Measurements from ENCODE around the gene OSBPL2.

OSBPL2 gene

GRCh38 chr20:62334881-62335280 lies 96.6 kb downstream of the OSBPL2 start:
- H3K4me3 Mint-ChIP-seq, result no peak overlapping the region
- TF ChIP-seq, protein P1, sequence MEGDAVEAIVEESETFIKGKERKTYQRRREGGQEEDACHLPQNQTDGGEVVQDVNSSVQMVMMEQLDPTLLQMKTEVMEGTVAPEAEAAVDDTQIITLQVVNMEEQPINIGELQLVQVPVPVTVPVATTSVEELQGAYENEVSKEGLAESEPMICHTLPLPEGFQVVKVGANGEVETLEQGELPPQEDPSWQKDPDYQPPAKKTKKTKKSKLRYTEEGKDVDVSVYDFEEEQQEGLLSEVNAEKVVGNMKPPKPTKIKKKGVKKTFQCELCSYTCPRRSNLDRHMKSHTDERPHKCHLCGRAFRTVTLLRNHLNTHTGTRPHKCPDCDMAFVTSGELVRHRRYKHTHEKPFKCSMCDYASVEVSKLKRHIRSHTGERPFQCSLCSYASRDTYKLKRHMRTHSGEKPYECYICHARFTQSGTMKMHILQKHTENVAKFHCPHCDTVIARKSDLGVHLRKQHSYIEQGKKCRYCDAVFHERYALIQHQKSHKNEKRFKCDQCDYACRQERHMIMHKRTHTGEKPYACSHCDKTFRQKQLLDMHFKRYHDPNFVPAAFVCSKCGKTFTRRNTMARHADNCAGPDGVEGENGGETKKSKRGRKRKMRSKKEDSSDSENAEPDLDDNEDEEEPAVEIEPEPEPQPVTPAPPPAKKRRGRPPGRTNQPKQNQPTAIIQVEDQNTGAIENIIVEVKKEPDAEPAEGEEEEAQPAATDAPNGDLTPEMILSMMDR (IDR thresholded peaks at IDR 0.05; ENCODE audit: unreplicated experiment in 3 of 3), result no peak
- H3K36me3 Mint-ChIP-seq (ENCODE audit: low read depth), result peaks cover 12% of the 10 kb centered on the region
- no peaks in the 10 kb centered on the region for H3K9me3 Mint-ChIP-seq
- H3K27me3 Mint-ChIP-seq (ENCODE audit: low read depth), result no peaks in the 10 kb centered on the region
- H3K27ac Mint-ChIP-seq, result no peak overlapping the region
- H3K4me1 Mint-ChIP-seq, result no peaks in the 10 kb centered on the region

DNA sequence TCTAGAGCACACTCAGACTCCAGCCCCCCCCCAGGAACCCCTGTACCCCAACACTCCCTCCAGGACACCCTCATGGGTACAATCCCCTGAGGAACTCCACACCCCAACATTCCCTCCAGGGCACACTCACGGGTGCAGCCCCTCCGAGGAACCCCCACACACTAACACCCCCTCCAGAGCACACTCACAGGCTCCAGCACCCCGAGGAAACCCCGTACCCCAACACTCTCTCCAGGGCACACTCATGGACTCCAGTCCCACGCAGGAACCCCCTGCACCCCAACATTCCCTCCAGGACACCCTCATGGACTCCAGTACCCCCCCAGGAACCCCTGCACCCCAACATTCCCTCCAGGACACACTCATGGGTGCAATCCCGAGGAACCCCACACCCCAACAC lies 97.2 kb downstream of the OSBPL2 start:
- Mint-ChIP-seq H3K27me3 (ENCODE audit: low read depth) (no peaks in the 10 kb centered on the region), H3K36me3 (ENCODE audit: low read depth) (peaks cover 15% of the 10 kb centered on the region), H3K4me3 (no peak overlapping the region)

GRCh38 chr20:62336329-62336728 lies 98.0 kb downstream of the OSBPL2 start:
- Mint-ChIP-seq H3K27ac (no peak overlapping the region), H3K9me3 (no peaks in the 10 kb centered on the region), H3K4me3 (no peak overlapping the region), H3K27me3 (ENCODE audit: low read depth) (no peaks in the 10 kb centered on the region), H3K4me1 (no peaks in the 10 kb centered on the region), H3K36me3 (ENCODE audit: low read depth) (peaks cover 15% of the 10 kb centered on the region)
- TF ChIP-seq, protein P1 (IDR thresholded peaks at IDR 0.05; ENCODE audit: unreplicated experiment in 3 of 3), result no peak

More for the DNA sequence above, 97.2 kb downstream of the OSBPL2 start:
- TF ChIP-seq, protein P1 (IDR thresholded peaks at IDR 0.05; ENCODE audit: unreplicated experiment in 3 of 3), result no peak
- no peak overlapping the region for H3K27ac Mint-ChIP-seq
- no peaks in the 10 kb centered on the region for H3K4me1 Mint-ChIP-seq
- no peaks in the 10 kb centered on the region for H3K9me3 Mint-ChIP-seq

DNA sequence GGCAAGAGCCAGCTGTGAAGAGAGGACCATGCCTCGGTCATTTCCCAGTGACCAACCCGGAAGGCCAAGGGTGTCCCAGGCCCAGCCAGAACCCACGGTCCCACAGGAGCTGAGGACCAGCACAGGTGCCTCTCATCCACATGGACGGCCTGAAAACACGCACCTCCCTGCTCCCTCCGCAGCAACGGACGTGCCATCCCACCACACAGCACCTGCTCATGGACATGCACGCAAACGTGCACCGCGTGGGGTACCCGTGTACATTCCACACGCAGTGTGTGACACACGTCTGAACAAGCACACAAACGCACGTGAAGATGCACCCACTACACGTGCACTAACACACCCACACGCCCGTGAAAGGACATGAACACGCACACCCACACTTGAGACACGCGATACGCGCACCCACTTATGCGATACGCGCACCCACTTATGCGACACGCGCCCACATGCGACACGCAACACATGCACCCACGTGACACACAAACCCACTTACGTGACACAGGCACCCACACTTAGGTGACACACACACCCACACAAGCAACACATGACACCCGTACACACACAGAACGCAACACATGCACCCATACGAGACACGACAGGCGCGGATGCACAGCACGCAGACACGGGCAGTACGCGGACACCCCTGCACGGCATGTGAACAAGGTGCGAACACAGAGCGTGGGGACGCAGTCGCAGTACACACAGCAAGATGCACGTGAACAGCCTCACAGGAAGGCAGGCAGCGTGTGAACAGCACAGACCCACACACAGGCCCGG lies 98.6 kb downstream of the OSBPL2 start:
- Mint-ChIP-seq H3K36me3 (ENCODE audit: low read depth) (peaks cover 20% of the 10 kb centered on the region), H3K4me1 (no peaks in the 10 kb centered on the region), H3K27me3 (ENCODE audit: low read depth) (no peaks in the 10 kb centered on the region), H3K4me3 (no peak overlapping the region), H3K27ac (no peak overlapping the region), H3K9me3 (no peaks in the 10 kb centered on the region)
- TF ChIP-seq, protein P1 (IDR thresholded peaks at IDR 0.05; ENCODE audit: unreplicated experiment in 3 of 3), result no peak

DNA sequence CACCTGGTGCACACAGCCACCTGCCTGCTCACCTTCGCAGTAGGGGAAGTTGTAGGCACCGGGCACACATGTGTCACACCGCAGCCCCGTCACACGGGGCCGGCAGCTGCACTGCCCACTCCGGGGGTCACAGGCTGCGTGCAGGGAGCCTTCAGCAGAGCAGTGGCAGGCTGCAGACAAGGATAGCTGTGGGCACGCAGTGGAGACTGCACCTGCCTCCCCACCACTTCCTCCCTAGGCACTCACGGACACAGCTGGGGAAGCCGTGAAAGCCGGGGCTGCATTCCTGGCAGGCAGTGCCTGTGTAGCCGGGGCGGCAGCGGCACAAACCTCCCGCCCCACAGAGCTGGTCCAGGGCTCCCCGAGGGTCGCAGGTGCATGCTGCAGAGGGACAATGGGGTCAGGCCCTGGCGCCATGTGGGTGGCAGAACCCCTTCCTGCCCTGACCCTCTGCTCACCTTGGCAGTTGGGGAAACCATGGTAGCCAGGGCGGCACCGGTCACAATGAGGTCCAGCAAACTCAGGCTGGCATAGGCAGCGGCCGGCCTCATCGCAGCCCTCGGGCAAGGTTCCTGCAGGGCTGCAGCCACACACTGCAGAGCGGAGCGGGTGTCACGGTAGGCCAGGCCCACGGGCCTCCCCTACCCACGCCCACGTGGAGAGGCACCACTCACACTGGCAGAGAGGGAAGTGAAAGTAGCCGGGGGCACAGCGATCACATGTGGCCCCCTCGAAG lies 99.4 kb downstream of the OSBPL2 start:
- no peaks in the 10 kb centered on the region for H3K4me1 Mint-ChIP-seq

More for the DNA sequence above, 99.4 kb downstream of the OSBPL2 start:
- Mint-ChIP-seq H3K27ac (no peak overlapping the region), H3K4me3 (no peak overlapping the region), H3K36me3 (ENCODE audit: low read depth) (peaks cover 22% of the 10 kb centered on the region), H3K9me3 (no peaks in the 10 kb centered on the region), H3K27me3 (ENCODE audit: low read depth) (no peaks in the 10 kb centered on the region)
- TF ChIP-seq, protein P1 (IDR thresholded peaks at IDR 0.05; ENCODE audit: unreplicated experiment in 3 of 3), result no peak

All from nephron (organoid).